Measurements from ENCODE around the gene LRSAM1.

The LRSAM1 gene

DNA sequence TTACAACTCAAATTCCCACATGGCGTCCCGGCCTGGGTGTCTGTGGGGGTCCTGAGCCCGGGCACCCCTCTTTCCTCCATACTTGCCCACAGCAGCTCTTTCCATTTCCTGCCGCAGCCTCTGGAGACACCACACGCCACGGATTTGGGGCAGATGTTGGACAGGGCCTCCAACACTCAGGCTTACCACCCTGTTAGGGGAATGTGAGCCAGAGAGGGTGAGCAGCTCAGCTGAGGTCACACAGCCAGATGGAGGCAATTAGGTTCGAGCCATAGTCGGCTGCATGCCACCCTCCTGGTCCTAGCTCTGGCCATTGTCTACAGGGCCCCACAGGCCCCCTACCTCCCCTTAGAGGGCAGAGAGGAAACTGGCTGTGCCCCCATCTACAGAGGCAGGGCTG, 85.2 kb downstream of the LRSAM1 start:
- Histone ChIP-seq H4K20me1 (peaks cover 10% of the 10 kb centered on the region; the same call in 1 of the 2 replicates), H3K27me3 (no peaks in the 10 kb centered on the region), H3K4me2 (no peak overlapping the region), H3K4me1 (peaks cover 19% of the 10 kb centered on the region), H3K4me3 (no peak overlapping the region), H3K9me3 (no peaks in the 10 kb centered on the region), H3K36me3 (no peaks in the 10 kb centered on the region), H3K27ac (peak overlapping the region; percentile 30; the same call in 1 of the 2 replicates), H3K9ac (no peak overlapping the region)
- TF ChIP-seq Cebpa-rat (IDR thresholded peaks at IDR 0.05): no peak

DNA sequence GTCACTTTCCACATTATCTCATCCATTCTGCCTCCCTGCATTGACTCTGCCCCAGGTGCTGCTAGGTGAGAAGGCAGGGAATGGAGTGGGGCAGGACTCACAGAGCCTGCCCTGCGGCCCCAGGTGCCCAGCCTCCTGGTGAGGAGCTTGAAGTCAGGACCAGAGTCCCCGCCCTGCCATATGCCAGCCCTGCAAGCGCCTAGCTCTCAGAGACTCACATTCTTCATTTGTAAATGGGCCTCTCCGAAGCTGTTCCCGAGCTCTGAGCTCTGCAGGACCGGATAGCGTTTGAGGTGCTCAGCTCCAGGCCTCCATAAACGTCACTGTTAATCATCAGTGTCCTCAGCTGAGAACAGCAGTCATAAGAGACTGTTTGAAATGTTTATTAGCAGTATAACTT, 85.7 kb downstream of the LRSAM1 start:
- no peak overlapping the region for H3K9ac ChIP-seq
- H3K27me3 ChIP-seq: no peaks in the 10 kb centered on the region
- peak overlapping the region; percentile 30; the same call in 1 of the 2 replicates for H3K27ac ChIP-seq
- no peak for TF ChIP-seq Cebpa-rat (IDR thresholded peaks at IDR 0.05)
- no peak overlapping the region for H3K4me2 ChIP-seq
- peaks cover 24% of the 10 kb centered on the region for H3K4me1 ChIP-seq
- H4K20me1 ChIP-seq: peaks cover 10% of the 10 kb centered on the region; the same call in 1 of the 2 replicates
- H3K36me3 ChIP-seq: no peaks in the 10 kb centered on the region
- H3K9me3 ChIP-seq: no peaks in the 10 kb centered on the region
- H3K4me3 ChIP-seq: no peak overlapping the region

DNA sequence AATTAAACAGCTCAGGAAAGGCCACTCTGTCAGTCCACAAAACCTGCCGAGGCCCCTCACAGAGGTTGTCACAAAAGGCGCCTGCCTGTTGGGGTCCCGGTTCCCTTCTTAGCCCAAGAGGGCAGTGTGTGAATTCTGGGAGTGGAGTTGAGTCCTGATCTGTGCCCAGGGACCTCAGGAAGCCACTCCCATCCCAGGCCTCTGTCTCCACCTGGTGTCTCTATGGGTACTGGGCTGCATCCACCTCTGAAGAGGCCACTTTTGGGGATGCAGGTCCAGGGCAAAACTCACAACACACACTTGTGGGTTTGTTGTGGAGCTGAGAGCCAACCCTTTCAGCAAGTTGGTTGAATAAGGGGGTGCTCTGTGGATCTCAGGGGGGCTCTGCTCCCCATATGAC, 86.5 kb downstream of the LRSAM1 start:
- no peak overlapping the region for H3K27ac ChIP-seq
- H3K27me3 ChIP-seq: no peaks in the 10 kb centered on the region
- H3K9me3 ChIP-seq: no peaks in the 10 kb centered on the region
- no peaks in the 10 kb centered on the region for H3K36me3 ChIP-seq
- H3K4me1 ChIP-seq: peaks cover 32% of the 10 kb centered on the region
- H4K20me1 ChIP-seq: peaks cover 10% of the 10 kb centered on the region; the same call in 1 of the 2 replicates
- TF ChIP-seq Cebpa-rat (IDR thresholded peaks at IDR 0.05): no peak
- H3K9ac ChIP-seq: no peak overlapping the region
- H3K4me2 ChIP-seq: no peak overlapping the region
- H3K4me3 ChIP-seq: no peak overlapping the region

DNA sequence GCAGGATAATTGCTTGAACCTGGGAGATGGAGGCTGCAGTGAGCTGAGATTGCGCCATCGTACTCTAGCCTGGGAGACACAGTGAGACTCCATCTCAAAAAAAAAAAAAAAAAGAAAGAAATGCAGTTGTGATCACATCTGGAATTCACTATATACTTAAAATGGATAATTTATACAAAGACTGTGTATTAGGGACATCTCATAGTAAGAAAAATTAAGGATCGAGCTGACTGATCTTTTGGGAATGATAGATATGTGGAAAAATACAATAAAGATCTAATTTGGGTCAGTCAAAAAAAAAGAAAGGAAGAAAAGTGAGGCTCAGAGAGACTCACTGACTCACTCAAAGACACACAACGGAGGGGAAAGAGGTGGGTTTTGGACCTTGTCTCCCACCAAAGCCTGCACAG, 87.5 kb downstream of the LRSAM1 start:
- no peaks in the 10 kb centered on the region for H3K9me3 ChIP-seq
- H3K36me3 ChIP-seq: no peaks in the 10 kb centered on the region
- H3K9ac ChIP-seq: no peak overlapping the region
- no peak overlapping the region for H3K4me2 ChIP-seq
- H3K4me3 ChIP-seq: no peak overlapping the region
- no peak overlapping the region for H3K27ac ChIP-seq
- peaks cover 35% of the 10 kb centered on the region for H3K4me1 ChIP-seq
- H4K20me1 ChIP-seq: peaks cover 10% of the 10 kb centered on the region; the same call in 1 of the 2 replicates
- no peak for TF ChIP-seq Cebpa-rat (IDR thresholded peaks at IDR 0.05)
- no peaks in the 10 kb centered on the region for H3K27me3 ChIP-seq

DNA sequence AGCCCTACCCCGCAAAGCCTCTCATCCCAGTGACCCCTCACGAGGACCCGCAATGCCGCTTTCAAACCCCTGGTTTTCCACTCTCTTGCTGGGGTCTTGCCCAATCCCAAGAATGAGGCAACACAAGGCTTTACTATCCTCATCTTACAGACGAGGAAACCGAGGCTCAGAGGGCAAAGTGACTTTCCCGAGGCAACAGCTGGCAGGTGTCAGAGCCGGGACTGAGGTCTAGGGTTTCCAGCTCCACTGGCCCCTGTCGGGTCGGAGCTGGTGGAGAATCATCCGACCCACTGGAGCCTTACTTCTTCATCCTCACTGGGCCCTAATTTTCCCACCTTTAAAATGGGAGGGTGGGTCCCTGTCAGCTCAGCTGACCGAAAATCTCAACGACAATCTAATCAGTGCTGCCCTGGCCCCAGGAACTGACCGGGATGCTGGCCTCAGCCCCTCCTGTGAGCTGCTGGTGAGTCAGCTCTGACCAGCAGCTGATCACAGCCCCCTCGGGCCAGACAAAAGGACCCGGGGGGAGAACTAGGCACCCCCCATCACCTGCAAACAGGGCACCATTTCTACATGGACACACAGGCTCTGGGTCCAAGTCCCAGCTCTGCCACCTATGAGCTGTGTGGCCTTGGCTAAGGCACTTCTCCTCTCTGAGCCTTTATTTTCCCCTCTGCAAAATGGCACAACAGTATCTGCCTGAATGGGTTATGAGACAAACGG, 88.1 kb downstream of the LRSAM1 start:
- TF ChIP-seq Cebpa-rat (IDR thresholded peaks at IDR 0.05): no peak
- H3K4me1 ChIP-seq: peaks cover 30% of the 10 kb centered on the region
- H3K27me3 ChIP-seq: no peaks in the 10 kb centered on the region
- no peaks in the 10 kb centered on the region for H3K36me3 ChIP-seq
- H4K20me1 ChIP-seq: peaks cover 10% of the 10 kb centered on the region; the same call in 1 of the 2 replicates
- no peak overlapping the region for H3K4me3 ChIP-seq
- H3K9me3 ChIP-seq: no peaks in the 10 kb centered on the region
- H3K27ac ChIP-seq: no peak overlapping the region
- H3K4me2 ChIP-seq: no peak overlapping the region
- no peak overlapping the region for H3K9ac ChIP-seq

DNA sequence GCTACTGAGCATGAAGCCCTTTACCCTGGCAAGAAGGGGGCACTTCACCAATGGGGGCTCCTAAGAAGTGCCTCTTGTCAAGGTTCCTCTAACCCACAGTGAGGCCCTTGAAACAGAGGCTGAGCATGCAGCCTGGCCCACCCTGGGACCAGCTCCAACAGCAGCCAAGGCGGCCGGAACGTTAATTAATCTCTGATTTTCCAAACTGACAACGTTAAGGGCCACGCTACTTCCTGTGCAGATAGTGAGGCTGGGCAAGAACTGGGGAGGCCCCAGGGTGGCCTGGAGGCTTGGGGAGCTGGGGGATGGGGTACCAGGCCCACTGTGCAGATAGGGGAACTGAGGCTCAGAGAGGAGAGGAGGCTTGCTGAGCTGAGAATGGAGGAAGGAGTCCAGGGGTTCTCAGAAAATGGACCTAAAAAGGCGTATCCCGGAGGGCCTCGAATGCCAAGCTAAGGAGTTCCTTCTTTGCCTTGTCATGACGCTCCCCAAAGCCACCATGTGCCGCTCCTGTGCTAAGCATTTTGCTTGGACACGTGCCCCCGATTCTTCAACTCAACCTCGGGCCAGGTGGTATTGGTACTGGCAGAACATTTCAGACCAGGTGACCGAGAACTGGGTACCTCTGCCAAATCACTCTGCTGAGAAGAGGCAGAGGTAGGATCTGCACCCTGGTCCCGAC, 88.8 kb downstream of the LRSAM1 start:
- Histone ChIP-seq H3K9me3 (no peaks in the 10 kb centered on the region), H3K4me3 (no peak overlapping the region), H3K4me2 (no peak overlapping the region), H3K4me1 (peaks cover 36% of the 10 kb centered on the region), H3K27ac (no peak overlapping the region), H3K9ac (no peak overlapping the region), H3K36me3 (no peaks in the 10 kb centered on the region), H4K20me1 (peaks cover 10% of the 10 kb centered on the region; the same call in 1 of the 2 replicates), H3K27me3 (no peaks in the 10 kb centered on the region)
- TF ChIP-seq Cebpa-rat (IDR thresholded peaks at IDR 0.05): no peak

DNA sequence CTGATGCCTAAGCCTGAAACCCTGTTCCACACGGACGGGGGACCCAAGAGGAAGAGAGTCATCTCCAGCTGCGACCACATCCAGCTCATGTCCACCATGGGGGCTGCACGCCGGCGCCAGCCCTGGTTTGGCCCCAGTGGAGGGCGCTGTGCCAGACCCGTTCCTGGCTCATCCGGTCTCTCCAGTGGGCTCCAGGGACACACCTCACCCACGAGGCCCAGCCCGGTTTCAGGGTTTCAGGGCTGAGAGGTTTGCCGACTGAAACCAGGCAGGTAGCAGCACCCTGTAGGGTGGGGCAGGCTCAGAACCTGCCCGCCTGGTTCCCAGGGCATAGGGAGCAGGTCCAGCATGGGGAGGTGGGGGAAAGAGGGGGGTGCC, 89.3 kb downstream of the LRSAM1 start:
- Histone ChIP-seq H3K4me2 (no peak overlapping the region), H4K20me1 (peaks cover 10% of the 10 kb centered on the region; the same call in 1 of the 2 replicates), H3K36me3 (no peaks in the 10 kb centered on the region), H3K27ac (no peak overlapping the region), H3K9ac (no peak overlapping the region), H3K9me3 (no peaks in the 10 kb centered on the region), H3K27me3 (no peaks in the 10 kb centered on the region), H3K4me1 (peaks cover 41% of the 10 kb centered on the region), H3K4me3 (no peak overlapping the region)
- TF ChIP-seq Cebpa-rat (IDR thresholded peaks at IDR 0.05): no peak

DNA sequence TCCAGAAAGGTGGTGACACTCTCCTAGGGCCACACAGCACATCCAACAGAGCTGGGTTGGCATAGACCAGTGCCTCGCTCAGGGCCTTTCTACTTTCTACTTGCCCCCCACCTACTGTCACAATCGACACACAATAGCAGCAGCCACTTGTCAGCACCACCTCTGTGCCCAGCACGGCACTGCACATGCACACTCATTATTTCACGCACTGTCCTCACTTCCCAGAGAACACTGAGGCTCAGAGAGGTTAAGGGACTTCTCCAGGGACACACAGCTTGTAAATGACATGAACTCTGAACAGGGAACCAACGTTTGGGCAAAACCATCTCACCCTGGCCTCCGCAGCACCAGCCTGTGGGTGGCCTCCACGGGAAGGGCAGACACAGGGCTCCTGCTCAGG, 89.9 kb downstream of the LRSAM1 start:
- H4K20me1 ChIP-seq: peaks cover 13% of the 10 kb centered on the region; the same call in 1 of the 2 replicates
- H3K4me2 ChIP-seq: no peak overlapping the region
- no peak overlapping the region for H3K9ac ChIP-seq
- peaks cover 47% of the 10 kb centered on the region for H3K4me1 ChIP-seq
- H3K36me3 ChIP-seq: no peaks in the 10 kb centered on the region
- H3K27ac ChIP-seq: no peak overlapping the region
- no peak for TF ChIP-seq Cebpa-rat (IDR thresholded peaks at IDR 0.05)
- H3K27me3 ChIP-seq: no peaks in the 10 kb centered on the region
- H3K4me3 ChIP-seq: no peak overlapping the region
- no peaks in the 10 kb centered on the region for H3K9me3 ChIP-seq

DNA sequence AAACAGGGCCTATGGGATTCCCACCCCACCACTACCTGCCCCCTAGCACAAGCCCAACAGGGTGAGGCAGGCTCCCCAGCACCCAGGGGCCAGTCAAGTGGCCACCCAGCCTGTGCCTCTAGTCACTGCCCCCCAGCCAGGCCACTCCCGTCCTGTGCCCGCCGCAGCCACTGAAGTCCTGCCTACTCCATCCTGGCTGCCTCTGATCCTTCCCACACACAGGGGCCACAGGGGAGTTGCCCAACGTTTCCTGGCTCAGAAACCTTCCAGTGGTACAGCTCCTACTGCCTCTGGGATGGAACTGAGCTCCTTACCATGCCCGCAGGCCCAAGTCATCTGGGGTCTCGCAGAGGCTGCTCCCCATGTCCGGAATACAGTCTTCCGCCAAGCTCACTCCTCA, 90.6 kb downstream of the LRSAM1 start:
- Histone ChIP-seq H3K9ac (no peak overlapping the region; the same call in 1 of the 2 replicates), H3K27me3 (no peaks in the 10 kb centered on the region), H3K4me3 (no peak overlapping the region), H3K4me1 (peaks cover 45% of the 10 kb centered on the region), H4K20me1 (peaks cover 18% of the 10 kb centered on the region; the same call in 1 of the 2 replicates), H3K27ac (peak overlapping the region; percentile 66), H3K9me3 (no peaks in the 10 kb centered on the region), H3K36me3 (no peaks in the 10 kb centered on the region), H3K4me2 (peak overlapping the region; percentile 58)
- TF ChIP-seq Cebpa-rat (IDR thresholded peaks at IDR 0.05): no peak

DNA sequence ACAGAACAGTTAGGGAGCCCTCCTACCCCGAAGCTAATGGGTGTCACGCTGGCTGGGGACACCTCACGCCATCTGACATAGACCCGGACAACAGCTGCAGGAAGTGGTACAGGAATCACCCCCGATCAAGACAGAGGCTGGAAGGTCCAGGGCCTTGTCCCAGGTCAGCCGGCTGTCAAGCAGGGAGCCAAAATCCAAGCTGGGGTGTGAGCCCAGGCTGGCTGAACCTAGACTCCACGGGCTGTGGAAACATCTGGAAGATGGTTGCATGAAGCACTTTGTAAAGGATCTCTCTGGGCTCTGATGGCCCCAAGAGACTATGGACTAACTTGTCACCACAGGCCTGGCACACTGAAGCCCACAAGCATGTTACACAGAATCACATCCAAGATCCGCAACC, 91.9 kb downstream of the LRSAM1 start:
- Histone ChIP-seq H3K4me1 (peaks cover 45% of the 10 kb centered on the region), H3K9me3 (no peaks in the 10 kb centered on the region), H3K36me3 (no peaks in the 10 kb centered on the region), H3K27ac (no peak overlapping the region), H3K4me3 (no peak overlapping the region), H4K20me1 (peaks cover 8% of the 10 kb centered on the region; the same call in 1 of the 2 replicates), H3K9ac (peak overlapping the region; percentile 5; the same call in 1 of the 2 replicates), H3K27me3 (no peaks in the 10 kb centered on the region), H3K4me2 (peak overlapping the region; percentile 40)
- TF ChIP-seq Cebpa-rat (IDR thresholded peaks at IDR 0.05): no peak
